Posterior cingulate gyrus (tissue), 11 donors: ENCODE results near the gene SOX13.

Source experiments
- DNase-seq, 10 donors: peaks; one replicate each; pipeline versions ENCODE4 v3.0.0 to v3.0.0-alpha.2; 2020 to 2021; ENCODE audit warnings: mixed read lengths in 3 of 10
- intact Hi-C: fragments of 100-400 bp; cut with DNase I; formaldehyde crosslinking; loops from one replicate; pipeline ENCODE4 v1.15.1; 2023

The SOX13 gene

GRCh38 chr1:204170494-204171155 lies 97.7 kb downstream of the SOX13 start:
- intact Hi-C loops, result no loop called here
- no peak for DNase-seq

DNA sequence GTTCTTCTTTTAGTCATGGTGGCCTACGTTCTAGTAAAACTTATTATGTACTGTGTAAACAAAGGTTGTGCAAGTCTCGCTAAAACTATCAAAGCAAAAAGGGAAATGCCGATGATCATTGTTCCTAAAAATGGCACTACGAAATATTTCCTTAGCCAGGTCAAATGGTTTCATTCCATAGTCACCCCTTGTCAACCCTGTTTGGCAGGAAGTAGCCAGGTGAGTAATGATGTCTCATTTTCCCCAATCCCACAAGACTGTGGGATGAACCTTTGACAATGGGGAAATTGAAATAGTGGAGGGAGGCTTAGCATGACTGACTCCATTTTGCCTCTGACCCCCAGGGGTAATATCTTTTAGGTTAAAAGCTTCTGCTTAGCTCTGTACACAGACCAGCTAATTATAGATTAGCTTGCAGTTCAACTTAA lies 98.8 kb downstream of the SOX13 start:
- no peak for DNase-seq
- intact Hi-C loops, result no loop called here

- DNase-seq, result no peak
- intact Hi-C loops, result no loop called here
These were observed 99.6 kb downstream of the SOX13 start for GRCh38 chr1:204172404-204173029.

- DNase-seq, result no peak
- intact Hi-C loops, result no loop called here
These were observed 102.0 kb downstream of the SOX13 start for GRCh38 chr1:204174958-204175357.

- DNase-seq, result no peak
- intact Hi-C loops, result no loop called here
These were observed 103.1 kb downstream of the SOX13 start for GRCh38 chr1:204176049-204176448.

DNA sequence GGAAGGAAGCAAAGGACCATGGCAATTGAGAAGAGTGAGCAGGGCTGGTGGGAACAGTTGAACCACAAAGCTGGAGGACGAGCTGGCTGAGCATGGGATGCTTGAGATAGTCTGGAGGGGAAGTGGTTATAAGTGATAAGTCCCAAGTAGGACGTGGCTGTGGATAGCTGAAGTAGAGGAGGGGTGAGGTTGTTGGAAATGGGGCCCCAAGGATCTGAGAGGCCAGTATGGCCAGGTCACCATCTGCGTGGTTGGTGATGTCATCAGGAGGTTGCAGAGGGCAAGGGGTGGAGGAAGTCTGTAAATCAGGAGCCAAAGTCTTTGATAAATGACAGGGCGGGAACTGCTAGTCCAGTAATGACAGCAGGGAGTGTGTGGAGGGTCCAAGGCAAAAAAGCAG lies 104.2 kb downstream of the SOX13 start:
- intact Hi-C loops, result no loop called here
- DNase-seq, result no peak
